ENCODE data around the gene MKRN1. TPM values are rescaled to one million over a fixed set of nuclear protein-coding genes. Genes with fewer than 3 reads are reported as not detected.

The MKRN1 gene
- total RNA-seq, 1 donor from 2014 or later = 111 TPM

GRCh38 chr7:140521421-140521820 lies 42.1 kb upstream of the MKRN1 start:
- TF ChIP-seq CTCF (IDR thresholded peaks at IDR 0.05) = no peak
- Mint-ChIP-seq H3K9me3 (ENCODE audit: unreplicated experiment) (no peaks in the 10 kb centered on the region), H3K27me3 (ENCODE audit: unreplicated experiment) (no peaks in the 10 kb centered on the region)

GRCh38 chr7:140519007-140519399 lies 39.7 kb upstream of the MKRN1 start:
- Mint-ChIP-seq H3K9me3 (ENCODE audit: unreplicated experiment) (no peaks in the 10 kb centered on the region), H3K4me3 (ENCODE audit: unreplicated experiment) (no peak overlapping the region), H3K27ac (ENCODE audit: unreplicated experiment) (no peak overlapping the region), H3K27me3 (ENCODE audit: unreplicated experiment) (no peaks in the 10 kb centered on the region), H3K4me1 (ENCODE audit: unreplicated experiment) (peaks cover 4% of the 10 kb centered on the region), H3K36me3 (ENCODE audit: unreplicated experiment) (peaks cover 19% of the 10 kb centered on the region)
- TF ChIP-seq CTCF (IDR thresholded peaks at IDR 0.05) = no peak
- DNase-seq (ENCODE audit: extremely low spot score, unreplicated experiment) = no peak

More at GRCh38 chr7:140521421-140521820, 42.1 kb upstream of the MKRN1 start:
- DNase-seq (ENCODE audit: extremely low spot score, unreplicated experiment) = no peak
- H3K36me3 Mint-ChIP-seq (ENCODE audit: unreplicated experiment) = peaks cover 23% of the 10 kb centered on the region
- H3K4me3 Mint-ChIP-seq (ENCODE audit: unreplicated experiment) = no peak overlapping the region
- H3K27ac Mint-ChIP-seq (ENCODE audit: unreplicated experiment) = no peak overlapping the region
- peaks cover 4% of the 10 kb centered on the region for H3K4me1 Mint-ChIP-seq (ENCODE audit: unreplicated experiment)

- Mint-ChIP-seq H3K36me3 (ENCODE audit: unreplicated experiment) (peaks cover 18% of the 10 kb centered on the region), H3K4me3 (ENCODE audit: unreplicated experiment) (no peak overlapping the region), H3K9me3 (ENCODE audit: unreplicated experiment) (no peaks in the 10 kb centered on the region), H3K27ac (ENCODE audit: unreplicated experiment) (peak overlapping the region; percentile 71), H3K4me1 (ENCODE audit: unreplicated experiment) (peaks cover 4% of the 10 kb centered on the region), H3K27me3 (ENCODE audit: unreplicated experiment) (no peaks in the 10 kb centered on the region)
- DNase-seq (ENCODE audit: extremely low spot score, unreplicated experiment) = no peak
- TF ChIP-seq CTCF (IDR thresholded peaks at IDR 0.05) = no peak
Measured at GRCh38 chr7:140518370-140519006, 39.2 kb upstream of the MKRN1 start.

- Mint-ChIP-seq H3K4me1 (ENCODE audit: unreplicated experiment) (peaks cover 5% of the 10 kb centered on the region), H3K9me3 (ENCODE audit: unreplicated experiment) (no peaks in the 10 kb centered on the region), H3K27me3 (ENCODE audit: unreplicated experiment) (no peaks in the 10 kb centered on the region), H3K36me3 (ENCODE audit: unreplicated experiment) (peaks cover 18% of the 10 kb centered on the region), H3K27ac (ENCODE audit: unreplicated experiment) (peak overlapping the region; percentile 71), H3K4me3 (ENCODE audit: unreplicated experiment) (no peak overlapping the region)
- peak; percentile 93 for TF ChIP-seq CTCF (IDR thresholded peaks at IDR 0.05)
- DNase-seq (ENCODE audit: extremely low spot score, unreplicated experiment) = peak; percentile 95
Measured at GRCh38 chr7:140517546-140518369, 38.5 kb upstream of the MKRN1 start.

GRCh38 chr7:140512317-140513000 lies 33.2 kb upstream of the MKRN1 start:
- Mint-ChIP-seq H3K4me3 (ENCODE audit: unreplicated experiment) (no peak overlapping the region), H3K9me3 (ENCODE audit: unreplicated experiment) (no peaks in the 10 kb centered on the region), H3K27ac (ENCODE audit: unreplicated experiment) (peak overlapping the region; percentile 74), H3K27me3 (ENCODE audit: unreplicated experiment) (no peaks in the 10 kb centered on the region), H3K4me1 (ENCODE audit: unreplicated experiment) (peaks cover 12% of the 10 kb centered on the region), H3K36me3 (ENCODE audit: unreplicated experiment) (peaks cover 4% of the 10 kb centered on the region)
- no peak for DNase-seq (ENCODE audit: extremely low spot score, unreplicated experiment)
- no peak for TF ChIP-seq CTCF (IDR thresholded peaks at IDR 0.05)
